ENCODE data around the gene LEMD2.

GRCh38 chr6:33807606-33808005 lies 18.7 kb upstream of the LEMD2 start:
- TF ChIP-seq POLR2A (IDR thresholded peaks at IDR 0.05; ENCODE audit: low read depth) = no peak
- TF ChIP-seq POLR2AphosphoS5 (IDR thresholded peaks at IDR 0.05) = no peak
- no peak for TF ChIP-seq CTCF (IDR thresholded peaks at IDR 0.05)
- no peak for TF ChIP-seq EP300 (IDR thresholded peaks at IDR 0.05)

Data from esophagus muscularis mucosa (tissue), 4 donors.